HG03135 (cell line): Measurements from ENCODE around the gene ZNF831.

Source experiments
- ATAC-seq: cut with Tn5 transposase; IDR thresholded peaks from one replicate; pipeline ENCODE4 v1.9.1; 2021; ENCODE audit warnings: mild to moderate bottlenecking, moderate library complexity; ENCODE audit not compliant: unreplicated experiment

ZNF831 gene

DNA sequence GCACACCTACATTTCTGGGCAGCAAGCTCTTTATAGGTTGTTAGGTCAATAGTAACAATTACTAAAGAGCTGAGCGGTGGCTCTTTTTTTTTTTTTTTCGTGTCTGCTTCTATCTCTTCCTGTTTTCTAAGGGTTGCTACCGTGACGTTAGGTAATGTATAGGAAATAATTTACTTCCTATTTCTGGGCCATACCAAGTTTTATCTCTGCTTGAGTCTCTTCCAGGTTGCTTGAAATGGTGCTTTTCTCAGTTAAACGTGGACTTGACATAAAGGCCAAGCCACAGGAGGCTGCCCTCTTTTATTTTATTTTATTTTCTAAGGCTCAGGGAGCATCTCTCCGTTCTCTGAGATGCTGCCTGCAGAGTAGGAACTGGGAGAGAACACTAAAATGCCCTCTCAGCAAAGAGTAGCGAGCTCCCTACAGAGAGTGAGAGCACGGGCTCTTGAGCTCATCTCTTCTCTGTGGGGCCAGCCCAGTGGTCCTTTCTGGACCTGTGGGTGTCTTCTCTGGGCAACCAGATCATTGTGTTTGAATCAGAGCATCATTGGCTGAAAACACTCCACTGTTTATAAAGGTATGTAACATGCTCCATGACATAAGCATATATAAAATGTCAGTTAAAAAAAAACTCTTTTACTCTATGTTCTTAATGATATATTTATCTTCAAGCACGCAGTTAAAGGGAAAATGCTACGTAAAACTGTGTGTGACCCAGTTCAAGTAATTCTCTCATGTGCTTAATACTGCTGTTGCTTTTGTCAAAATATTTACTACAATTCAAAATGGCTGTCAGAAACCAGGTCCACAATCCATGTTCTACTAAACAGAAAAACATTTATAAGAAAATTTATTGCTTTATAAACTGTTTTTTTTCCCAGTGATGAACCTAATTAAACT is at the start of gene ZNF831:
Gene ZNF831, plus strand, starts transcription at position 191 of the 900 bp plus-strand sequence. CDS start 27,199 bp downstream, outside the sequence.
- ATAC-seq, result no peak

DNA sequence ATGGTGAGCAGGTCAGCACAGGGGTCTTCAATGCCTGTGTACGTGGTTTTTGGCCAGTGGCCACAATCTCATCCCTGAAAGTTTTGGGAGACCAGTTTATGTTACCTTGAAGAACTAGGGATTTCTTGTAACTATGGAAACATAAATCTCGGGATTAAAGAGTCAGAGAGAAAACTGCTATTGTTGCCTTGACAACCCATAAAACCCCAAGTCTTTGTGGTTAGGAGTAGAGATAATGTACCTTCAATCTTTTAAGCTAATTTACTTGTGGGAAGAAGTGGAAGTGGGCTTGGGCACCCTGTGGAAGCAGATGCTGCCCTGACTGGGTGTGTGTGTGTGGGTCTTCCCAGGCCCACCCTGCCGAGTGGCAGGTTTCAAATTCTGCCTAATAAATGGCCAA is 46.1 kb upstream of the ZNF831 start:
- ATAC-seq, result no peak

DNA sequence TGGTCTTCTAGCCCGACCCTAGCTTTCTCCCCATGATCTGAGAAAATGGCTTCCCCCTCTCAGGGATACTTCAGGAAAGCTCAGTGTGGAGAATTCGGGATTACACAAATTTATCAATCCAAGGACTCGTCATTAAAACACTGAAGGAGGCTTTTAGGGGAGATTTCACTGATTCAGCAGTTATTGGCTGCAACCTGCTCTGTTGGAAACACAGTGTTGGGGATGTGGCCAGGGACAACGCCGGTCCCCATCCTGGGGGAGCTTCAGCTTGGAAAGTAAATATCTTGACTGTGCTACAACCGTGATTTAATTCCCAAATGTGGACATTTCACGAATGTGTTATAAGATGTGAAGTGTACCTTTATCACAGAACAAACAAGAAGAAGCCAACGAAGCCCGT is 44.8 kb upstream of the ZNF831 start:
- ATAC-seq, result no peak

DNA sequence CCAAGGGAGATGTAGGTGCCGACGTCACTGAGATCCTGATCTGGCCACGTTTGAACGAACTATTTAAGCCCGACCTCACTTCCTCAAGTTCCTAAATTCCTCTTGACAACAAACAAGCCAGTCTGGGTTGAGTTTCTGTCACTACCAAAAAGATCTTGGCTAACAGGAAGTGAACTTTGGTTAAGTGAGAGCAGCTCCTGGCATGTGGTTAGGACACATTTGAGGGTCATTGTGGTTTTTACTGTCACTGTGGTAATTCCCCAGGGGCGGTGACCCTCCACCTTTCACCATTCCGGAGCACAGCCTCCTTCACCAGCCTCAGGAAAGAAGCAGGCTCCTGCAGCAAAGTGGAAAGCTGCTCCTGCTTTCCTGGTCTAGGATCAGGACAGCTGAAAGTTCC is 43.1 kb upstream of the ZNF831 start:
- no peak for ATAC-seq

DNA sequence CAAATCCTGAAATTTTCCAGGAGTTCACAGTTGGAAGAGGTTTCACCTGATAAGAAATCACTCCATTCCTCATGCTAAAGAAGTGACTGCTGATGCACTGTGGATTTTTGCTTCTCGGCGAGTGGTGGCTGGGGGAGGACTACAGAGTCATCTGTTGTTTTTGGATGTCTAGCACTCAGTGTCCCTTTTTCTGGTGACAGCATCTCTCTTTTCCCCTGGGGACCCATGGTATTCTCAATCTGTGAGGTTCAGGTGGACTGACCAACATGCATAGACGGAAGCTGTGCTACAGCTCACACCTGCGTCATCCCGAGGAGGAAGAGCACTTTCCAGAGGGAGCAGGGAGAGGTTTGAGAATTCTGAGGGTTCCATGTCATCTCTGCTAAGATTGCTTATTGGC is 42.7 kb upstream of the ZNF831 start:
- ATAC-seq, result no peak

DNA sequence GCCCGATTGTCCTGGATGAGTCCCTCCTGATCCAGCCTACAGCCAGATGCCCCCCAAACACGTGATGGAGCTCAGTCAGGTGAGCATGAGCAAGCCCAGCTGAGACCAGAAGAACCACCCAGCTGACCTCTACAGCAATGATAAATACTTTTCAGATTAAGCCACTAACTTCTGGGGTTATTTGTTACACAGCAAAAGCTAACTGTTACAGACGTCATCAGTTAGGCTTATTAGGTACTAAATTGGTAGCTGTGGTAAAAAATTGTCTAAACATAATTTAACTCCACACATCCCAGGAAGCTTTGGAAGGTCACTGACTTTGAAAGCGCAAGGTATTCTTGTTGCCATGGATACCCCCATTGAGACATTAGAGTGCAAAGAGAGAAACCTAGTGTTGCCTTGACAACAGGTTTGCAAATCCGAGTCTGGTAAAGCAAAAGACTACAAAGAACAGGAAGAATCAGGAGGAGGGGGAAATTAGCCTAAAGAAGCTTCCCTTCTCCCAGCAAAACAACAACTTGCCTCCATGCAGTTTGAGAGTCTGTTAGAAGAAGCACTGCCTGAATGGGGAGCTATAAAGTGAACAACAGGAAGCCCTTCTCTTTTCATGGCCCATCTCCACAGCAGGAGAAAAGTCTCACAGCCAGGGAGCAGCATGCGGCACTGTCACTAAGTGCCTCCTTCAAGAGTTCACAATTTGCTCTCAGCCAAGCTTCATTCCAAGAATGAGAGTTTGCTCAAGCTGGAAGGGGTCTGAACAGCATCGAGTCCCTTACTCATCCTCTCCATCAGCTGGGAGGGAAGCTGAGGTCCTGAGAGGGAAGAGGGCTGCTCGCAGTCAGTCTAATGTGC is 41.7 kb upstream of the ZNF831 start:
- ATAC-seq, result no peak

DNA sequence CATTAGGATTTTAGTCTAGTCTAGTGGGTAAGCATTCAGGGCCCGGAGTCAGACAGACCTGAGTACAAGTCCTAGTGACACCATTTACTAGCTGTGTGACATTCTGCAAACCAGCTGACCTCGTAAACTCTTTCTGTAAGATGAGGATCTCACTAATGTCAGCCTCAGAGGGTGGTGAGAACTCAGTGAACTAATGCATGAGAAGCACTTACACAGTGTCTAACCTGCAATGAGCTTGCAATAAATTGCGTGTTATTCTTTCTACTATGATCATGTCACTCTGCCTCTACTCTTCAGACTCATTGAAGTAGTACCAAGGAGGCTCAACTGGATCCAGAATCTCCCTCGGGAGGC is 41.1 kb upstream of the ZNF831 start:
- no peak for ATAC-seq

DNA sequence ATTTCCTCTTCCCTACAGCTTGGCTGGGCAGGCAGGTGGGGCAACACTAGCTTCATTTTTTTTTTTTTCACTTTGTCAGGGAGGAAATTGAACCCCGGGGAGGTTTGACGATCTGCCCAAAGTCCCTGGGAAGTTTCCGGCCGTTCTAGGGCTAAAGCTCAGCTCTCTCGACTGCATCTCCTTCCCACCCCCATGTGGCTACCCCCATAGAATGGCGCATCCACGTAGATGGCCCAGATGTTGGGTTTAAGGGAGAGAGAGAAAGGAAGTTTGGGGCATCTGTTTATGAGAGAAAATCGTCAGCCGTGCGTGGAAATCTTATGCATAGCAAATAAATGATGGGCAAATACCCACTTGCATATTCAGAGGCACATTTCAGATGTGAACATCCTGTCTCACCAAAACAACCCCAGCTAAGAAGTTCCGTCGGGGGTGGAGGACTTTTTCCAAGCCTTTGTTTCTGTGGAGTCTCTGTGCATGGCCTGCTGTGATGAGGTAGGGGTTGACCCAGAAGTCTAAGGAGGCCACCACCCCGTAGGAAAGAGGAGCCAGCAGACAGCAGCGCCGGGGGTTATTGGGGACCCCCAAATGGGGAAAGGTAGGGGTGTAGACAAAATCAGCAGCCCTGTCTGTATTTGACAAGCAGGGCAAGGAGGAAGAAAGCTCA is 40.5 kb upstream of the ZNF831 start:
- ATAC-seq, result no peak

DNA sequence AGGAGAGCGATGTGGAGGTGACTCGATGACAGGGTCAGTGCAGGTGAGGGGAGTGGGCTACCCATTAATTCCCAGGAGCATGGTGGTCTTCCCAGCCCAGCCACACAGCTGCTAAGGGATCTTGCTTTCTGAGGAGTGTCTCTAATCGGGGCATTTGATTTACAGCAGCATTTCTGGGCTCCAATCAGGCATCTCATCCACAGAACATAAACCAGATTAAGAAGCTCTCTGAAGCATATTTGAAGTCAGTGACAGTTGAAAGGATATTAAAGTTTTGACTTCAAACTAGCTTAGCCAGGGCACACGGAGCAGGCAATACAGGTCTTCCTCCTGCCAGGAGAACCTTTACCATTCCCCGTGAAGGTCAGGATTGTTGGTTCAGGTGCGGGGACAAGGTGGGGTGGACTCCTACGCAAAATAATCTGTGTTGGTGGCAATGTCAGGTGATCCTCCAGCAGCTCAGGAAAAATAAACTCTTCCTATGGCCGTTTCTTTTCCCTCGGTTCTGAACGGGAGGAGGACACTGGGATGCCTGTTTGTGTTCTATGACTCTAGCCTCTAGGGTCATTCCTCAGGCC is 39.9 kb upstream of the ZNF831 start:
- no peak for ATAC-seq

DNA sequence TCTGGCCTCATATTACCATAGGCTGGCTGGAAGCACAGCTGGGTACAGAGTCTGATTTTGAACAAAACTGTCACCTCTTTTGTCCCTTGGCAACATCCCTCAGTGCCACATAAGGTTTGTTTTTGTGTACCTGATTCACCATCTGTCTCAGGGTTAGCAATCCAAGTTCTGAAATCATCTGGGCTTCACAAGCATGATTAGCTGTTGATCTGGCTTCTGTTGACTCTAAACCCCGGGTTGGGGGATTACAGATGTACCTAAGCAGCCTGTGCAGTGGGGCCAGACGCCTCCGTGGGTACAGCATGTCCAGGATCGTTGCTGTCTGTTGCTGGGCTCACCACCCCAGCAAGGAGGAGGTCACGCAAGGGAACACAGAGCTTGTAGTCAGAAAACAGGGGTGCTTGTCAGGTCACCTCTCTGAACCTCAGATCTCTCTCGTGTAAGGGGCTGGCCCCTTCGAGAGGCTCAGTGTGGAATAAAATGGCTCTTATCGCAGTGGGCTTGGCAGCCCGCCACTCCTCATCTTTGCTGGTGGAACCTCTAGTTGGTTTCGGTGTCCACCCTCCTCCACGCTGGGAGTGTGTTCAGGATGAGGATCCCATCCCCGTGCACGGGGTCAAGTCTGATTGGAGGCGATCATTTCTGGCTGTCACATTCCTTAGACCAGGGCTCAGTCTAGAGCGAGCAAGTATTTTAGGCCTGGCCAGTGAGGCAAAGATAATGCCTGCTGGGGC is 39.2 kb upstream of the ZNF831 start:
- ATAC-seq, result no peak

DNA sequence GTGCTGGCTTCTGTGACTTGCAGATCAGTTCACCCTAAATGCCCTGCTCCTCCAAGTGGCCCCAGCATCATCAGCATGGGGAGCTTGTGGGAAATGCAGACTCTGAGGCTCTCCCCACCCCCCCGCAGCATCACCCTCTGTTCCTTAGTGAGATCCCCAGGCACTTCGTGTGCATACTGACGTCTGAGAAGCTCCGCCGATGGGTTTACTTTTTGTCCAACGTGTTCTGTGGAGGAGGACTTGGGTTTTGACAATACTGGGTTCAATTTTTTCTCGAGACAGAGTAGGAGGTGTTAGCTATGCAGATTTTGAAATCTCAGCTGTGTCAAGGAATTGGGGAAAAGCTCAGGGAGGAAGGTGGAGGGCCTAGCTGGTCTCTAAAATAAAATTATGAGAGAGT is 38.3 kb upstream of the ZNF831 start:
- no peak for ATAC-seq

DNA sequence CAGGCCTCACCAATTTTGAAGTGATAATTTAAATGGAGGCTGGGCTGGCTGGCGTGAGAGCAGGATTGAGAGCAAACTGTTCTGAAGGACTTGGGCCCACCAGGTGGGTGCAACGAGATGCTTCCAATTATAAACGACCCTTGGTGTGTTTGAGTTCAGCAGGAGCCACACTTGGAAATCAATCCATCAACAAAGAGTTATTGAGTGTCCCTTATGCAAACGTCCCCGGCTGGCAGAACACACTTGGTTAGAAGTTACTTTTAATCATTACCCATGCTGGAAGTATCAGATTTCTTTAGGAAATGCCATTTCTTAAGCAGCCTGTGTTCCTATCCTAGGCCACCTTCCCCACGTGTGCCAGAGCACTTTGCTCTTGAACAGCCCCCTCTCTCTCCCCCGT is 37.8 kb upstream of the ZNF831 start:
- ATAC-seq, result no peak

DNA sequence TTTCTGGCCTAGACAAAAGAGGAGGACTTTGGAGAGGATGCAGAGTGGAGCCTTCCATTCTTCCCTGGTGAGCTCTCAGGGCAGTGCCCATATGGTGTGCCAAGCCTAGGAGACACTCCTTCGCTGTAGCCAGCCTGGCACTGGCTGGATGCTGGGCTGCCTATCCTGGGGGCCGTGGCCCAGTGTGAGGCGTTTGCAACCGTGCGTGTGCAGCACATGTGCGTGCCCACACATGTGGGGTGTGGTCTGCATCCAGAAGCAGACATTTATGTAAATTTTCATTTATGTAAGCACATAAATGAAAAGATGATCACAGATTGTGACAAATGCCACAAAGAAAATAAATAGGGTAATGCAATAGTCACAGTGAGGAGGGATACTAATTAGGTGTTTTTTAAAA is 35.8 kb upstream of the ZNF831 start:
- ATAC-seq, result no peak

DNA sequence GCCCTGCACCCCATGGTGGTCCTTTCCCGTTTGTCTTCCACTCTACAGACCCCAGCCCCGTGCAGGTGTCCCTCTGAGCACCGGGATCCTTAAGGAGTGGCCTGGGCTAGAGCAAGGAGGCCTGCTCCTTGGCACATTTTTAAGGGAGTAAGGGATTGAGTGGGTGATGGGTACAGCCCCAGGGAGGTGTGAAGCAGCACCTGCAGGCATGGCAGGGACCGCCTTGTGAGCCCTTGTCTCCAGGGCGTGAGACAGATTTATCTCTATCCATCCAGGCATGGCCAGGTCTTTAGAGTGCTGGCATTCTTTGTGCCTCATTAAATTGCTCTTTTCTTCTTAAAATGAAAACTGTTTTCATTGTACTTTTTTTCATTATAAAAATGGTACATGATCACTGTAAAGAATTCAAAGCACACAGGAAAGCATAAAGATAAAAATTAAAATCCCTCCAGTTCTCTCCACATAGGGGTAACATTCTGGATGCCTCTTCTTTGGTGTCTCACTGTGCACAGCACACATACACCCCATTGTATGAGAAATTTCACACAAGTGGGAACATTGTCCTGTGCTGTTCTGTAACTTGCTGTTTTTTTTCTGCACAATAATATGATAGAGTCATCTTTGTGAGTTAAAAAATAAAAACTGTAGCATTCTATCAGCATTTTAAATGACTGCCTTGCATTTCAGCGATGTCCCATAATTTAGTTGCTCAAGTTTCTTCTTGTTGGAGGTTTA is 31.9 kb upstream of the ZNF831 start:
- no peak for ATAC-seq

DNA sequence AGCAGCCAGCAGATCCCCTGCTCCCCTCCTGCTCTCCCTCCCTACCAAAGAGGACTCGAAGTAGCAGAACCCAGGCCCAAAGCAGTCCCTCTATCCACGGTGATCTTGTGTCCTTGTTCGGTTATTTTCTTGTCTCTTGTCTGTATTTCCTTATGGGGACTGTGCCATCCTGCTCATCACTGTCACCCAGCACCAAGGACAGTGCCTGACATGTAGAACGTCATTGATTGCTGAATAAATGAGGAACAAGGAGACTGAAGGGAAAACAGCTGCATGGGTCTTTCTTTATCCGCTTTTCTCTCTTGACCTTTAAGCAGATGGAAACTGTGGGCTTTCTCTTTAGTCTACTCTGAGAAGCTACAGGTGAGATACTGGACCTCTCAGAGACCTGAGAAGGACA is 29.4 kb upstream of the ZNF831 start:
- ATAC-seq, result no peak

DNA sequence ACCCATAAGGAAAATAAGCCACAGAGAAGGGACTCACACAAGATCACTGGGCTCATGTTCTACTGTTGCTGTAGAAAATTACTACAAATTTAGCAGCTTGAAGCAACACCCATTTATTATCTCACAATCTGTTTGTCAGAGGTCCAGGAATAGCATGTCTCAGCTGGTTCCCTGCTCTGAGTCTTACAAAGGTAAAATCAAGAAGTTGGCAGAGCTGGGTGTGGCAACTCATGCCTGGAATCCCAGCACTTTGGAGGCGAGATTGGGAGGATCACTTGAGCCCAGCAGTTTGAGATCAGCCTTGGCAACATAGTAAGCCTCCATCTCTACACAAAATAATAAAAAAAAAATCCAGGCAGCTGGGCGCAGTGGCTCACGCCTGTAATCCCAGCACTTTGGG is 28.5 kb upstream of the ZNF831 start:
- ATAC-seq, result no peak

DNA sequence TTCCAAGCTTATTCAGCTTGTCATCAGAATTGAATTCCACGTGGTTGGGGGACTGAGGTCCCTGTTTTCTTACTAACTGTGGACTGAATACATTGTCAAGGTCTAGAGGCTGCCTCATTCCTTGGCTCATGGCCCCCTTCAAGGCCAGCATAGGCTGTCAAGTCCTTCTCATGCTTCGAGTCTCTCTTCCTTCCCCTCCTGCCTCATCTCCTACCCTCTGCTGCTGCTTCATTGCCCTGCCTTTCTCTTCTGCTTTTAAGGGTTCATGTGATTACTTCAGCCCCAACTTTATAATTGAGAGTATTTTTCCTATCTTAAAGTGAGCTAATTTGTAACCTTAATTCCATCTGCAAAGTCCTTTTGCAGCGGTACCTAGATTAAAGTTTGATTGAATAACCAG is 27.6 kb upstream of the ZNF831 start:
- ATAC-seq, result no peak

DNA sequence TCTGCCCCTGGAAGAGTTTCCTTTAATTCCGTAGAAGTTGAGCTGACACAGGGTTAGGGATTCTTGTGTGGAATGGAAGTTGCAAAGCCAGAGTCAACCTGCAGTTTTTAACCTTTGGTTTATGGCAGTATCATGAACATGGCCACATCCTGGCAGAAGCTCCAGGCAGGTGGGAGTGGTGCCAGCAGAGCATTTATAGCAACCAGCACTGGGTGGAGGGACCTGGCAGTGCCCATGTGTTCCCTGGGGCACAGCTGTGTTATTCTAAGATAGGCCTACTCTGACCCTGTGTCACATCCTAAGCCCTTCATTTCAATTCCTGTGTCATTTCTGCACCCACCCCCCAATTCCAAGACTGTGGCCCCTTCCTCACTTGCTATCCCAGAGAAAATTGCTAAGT is 26.1 kb upstream of the ZNF831 start:
- ATAC-seq, result no peak

DNA sequence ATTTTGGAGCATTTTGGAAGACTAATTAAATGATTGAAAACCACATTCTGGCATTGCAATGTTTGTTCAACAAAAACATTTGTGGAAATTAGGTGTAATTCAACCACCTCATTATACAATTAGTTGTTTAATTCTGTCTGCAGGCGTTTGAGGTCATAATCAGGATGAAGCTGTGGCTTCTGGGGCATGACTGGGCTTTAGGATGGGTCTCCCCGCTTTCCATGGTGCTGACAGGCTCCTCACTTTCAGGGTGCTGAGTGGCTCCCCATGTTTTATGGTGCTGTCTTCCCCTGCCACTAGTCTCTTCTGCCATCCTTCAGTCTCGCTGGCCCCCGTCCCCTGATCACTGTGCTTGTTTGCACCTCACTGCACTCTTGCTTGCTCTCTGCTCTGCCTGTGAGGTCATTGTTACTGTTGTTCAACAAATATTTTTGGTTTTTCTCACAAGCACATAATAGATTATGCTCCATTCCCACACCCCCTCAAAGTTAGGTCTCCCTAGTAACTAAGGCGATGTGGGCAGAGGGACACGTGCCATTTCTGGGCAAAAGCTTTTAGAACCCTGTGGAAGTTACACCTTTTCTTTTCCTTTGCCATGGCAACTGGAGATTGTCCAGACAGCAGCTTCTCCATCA is 25.4 kb upstream of the ZNF831 start:
- no peak for ATAC-seq
